ENCODE measurements around the gene SMARCA1. TPM values are rescaled to one million over a fixed set of nuclear protein-coding genes. Genes with fewer than 3 reads are reported as not detected.

Gene SMARCA1
- polyA plus RNA-seq, 3 donors, result 7.7 to 24.0 (median 17.4) TPM

- 67 to 91% (median 85%) methylated on average over 2 of the region's 2 CpGs for WGBS, 3 donors
- H3K27ac ChIP-seq (ENCODE audit: low read depth, low read length), result no peak overlapping the region
Observed at GRCh38 chrX:129490330-129490729, 33.0 kb downstream of the SMARCA1 start.

DNA sequence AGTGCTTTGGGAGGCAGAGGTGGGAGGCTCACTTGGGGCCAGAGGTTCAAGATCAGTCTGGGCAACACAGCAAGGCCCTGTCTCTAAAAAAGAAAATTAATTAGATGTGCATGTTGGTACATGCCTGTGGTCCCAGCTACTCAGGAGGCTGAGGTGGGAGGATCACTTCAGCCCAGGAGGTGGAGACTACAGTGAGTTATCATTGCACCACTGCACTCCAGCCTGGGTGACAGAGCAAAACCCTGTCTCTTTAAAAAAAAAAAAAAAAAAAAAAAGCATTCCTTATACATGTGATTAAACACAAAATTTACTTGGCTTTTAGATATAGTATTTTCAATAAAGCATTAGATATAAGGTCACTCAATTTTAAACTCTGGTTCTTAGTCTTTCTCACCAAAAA, 34.9 kb downstream of the SMARCA1 start:
- no peak overlapping the region for H3K27ac ChIP-seq (ENCODE audit: low read depth, low read length)

GRCh38 chrX:129480889-129481288, 42.4 kb downstream of the SMARCA1 start:
- 85 to 94% (median 94%) methylated on average over 6 of the region's 6 CpGs for WGBS, 3 donors
- no peak overlapping the region for H3K27ac ChIP-seq (ENCODE audit: low read depth, low read length)

DNA sequence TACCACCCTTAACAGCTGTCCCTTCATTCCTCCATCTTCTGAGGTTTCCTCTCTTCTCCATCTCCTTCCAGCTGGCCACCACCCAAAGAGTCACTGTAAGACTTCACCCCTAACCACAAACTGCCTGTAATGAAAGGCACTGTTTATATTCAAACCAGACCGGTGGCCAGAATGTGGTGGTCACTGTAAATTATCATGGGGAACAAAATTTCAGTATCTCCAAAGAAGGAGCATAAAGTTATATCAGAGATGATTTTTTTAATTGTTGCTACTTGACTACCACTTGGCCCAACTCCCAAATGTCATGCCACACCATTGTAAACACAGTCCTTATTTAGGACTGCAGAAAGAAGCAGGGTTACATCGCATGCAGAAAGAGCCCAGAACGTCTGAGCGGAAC, 44.8 kb downstream of the SMARCA1 start:
- no peak overlapping the region for H3K27ac ChIP-seq (ENCODE audit: low read depth, low read length)
- 72 to 87% (median 72%) methylated on average over 4 of the region's 4 CpGs for WGBS, 3 donors

GRCh38 chrX:129472116-129472515, 51.2 kb downstream of the SMARCA1 start:
- WGBS, 3 donors, result 59 to 98% (median 93%) methylated on average over 1 of the region's 1 CpG
- no peak overlapping the region for H3K27ac ChIP-seq (ENCODE audit: low read depth, low read length)

GRCh38 chrX:129462707-129463106, 60.6 kb downstream of the SMARCA1 start:
- WGBS, 3 donors, result 36 to 67% (median 58%) methylated on average over 3 of the region's 3 CpGs
- no peak overlapping the region for H3K27ac ChIP-seq (ENCODE audit: low read depth, low read length)

DNA sequence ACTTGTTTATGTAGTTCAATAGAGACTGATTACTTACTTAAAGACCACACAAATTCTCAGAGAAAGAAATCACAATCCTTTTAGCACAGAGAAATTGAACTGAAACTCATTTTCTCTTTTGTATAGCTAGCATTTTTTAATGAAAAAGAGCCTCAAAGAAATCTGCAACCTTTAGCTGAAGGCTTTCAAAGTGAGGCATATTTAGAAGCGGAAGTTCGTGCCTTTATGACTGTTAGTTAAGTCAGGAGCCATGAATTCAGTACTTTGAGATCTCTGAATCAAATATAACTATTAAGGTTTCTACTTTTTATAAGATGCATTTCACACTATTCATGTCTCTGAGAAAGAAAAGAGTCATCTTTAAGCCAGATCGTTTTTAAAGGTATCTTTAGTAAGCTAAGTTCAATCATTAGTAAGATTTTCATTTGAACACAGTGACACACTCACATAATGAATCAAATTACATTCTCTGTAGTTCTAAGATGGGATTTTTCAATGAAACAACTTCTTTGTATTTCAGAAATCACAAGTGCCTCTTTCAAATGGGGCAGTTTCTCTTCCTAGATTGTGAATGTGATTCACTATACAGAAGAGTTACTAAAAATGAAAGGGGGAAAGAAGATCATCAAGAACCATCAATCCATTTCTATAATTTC, 61.4 kb downstream of the SMARCA1 start:
- H3K27ac ChIP-seq (ENCODE audit: low read depth, low read length), result no peak overlapping the region
- WGBS, 3 donors, result 65 to 94% (median 79%) methylated on average over 3 of the region's 3 CpGs

GRCh38 chrX:129452523-129452922, 70.8 kb downstream of the SMARCA1 start:
- WGBS, 3 donors, result 80 to 94% (median 93%) methylated on average over 6 of the region's 6 CpGs
- H3K27ac ChIP-seq (ENCODE audit: low read depth, low read length), result no peak overlapping the region

- no peak overlapping the region for H3K27ac ChIP-seq (ENCODE audit: low read depth, low read length)
- 67 to 99% (median 95%) methylated on average over 4 of the region's 4 CpGs for WGBS, 3 donors
Observed at GRCh38 chrX:129450123-129450522, 73.2 kb downstream of the SMARCA1 start.

- no peak overlapping the region for H3K27ac ChIP-seq (ENCODE audit: low read depth, low read length)
- WGBS, 3 donors, result 57 to 73% (median 59%) methylated on average over 2 of the region's 2 CpGs
Observed at GRCh38 chrX:129449148-129449547, 74.1 kb downstream of the SMARCA1 start.

- no peak overlapping the region for H3K27ac ChIP-seq (ENCODE audit: low read depth, low read length)
Observed at GRCh38 chrX:129445436-129445835, 77.9 kb downstream of the SMARCA1 start.

GRCh38 chrX:129433945-129434344, 89.3 kb downstream of the SMARCA1 start:
- H3K27ac ChIP-seq (ENCODE audit: low read depth, low read length), result no peak overlapping the region
- WGBS, 3 donors, result 62 to 89% (median 87%) methylated on average over 3 of the region's 3 CpGs

DNA sequence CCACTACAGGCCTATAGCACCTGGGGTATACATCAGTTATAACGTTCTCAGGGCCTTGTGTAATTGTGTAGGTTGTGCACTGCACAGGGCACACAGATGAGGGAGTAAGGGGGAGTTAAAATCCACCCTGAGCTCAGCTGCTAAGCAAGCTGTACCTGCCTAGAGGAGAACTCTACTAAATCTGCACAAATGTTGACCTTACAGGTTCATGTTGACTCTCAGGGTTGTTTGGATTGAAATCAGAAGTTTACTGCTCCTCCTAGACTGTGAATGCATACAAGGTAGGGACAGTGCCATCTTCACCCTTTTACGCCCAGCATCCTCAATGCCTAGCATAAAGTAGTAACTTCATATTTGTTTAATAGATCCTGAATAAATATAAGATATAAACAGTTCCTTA, 89.8 kb downstream of the SMARCA1 start:
- H3K27ac ChIP-seq (ENCODE audit: low read depth, low read length), result no peak overlapping the region
- WGBS, 3 donors, result 69 to 85% (median 76%) methylated on average over 2 of the region's 2 CpGs

DNA sequence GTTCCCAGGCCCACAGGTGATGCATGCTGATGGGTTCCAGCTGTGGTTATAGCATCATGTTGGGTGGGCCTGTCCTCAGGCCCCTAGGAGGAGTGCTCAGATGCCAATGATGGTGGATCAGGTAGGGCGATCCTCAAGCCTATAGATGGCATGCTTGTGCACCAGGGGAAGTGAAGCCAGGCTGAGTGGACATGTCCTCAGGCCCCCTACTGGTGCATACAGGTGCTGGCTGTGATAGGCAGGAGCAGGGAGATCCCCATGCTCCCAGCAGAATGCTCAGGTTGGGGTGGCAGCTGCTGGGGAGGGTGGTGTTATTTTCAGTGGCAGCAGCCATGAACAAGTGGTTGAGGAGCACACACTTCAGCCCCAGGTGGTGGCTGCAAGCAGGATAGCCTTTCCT, 96.0 kb downstream of the SMARCA1 start:
- H3K27ac ChIP-seq (ENCODE audit: low read depth, low read length), result no peak overlapping the region
- 82 to 100% (median 94%) methylated on average over 1 of the region's 1 CpG for WGBS, 3 donors

DNA sequence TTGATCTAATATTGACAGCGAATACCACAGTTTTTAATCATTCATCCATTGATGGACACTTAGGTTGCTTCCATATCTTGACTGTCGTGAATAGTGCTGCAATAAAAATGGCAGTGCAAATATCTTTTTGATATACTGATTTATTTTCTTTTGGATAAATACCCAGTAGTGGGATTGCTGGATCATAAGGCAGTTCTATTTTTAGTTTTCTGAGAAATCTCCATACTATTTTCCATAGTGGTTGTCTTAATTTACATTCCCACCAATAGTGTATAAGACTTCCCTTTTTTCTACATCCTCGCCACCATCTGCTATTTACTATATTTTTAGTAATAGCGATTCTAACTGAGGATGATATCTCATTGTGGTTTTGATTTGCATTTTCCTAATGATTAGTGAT, 100.1 kb downstream of the SMARCA1 start:
- H3K27ac ChIP-seq (ENCODE audit: low read depth, low read length), result no peak overlapping the region
- WGBS, 3 donors, result 73 to 96% (median 93%) methylated on average over 4 of the region's 4 CpGs

DNA sequence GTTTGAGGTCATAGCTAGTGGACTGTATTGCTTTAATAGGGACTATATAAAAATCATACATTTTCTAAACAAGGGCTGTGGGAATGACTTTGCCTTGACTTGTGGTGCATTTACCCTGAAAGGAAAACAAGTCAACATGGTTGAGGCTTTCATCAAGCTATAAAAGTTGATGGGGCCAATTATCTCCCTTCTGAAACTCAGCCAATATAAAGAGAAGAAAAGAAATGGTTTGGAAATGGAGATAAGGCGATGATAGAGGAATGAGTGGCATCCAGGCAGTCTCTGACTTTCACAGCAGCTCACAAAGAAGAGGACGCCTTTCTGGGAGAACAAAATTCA, 118.7 kb downstream of the SMARCA1 start:
- no peak overlapping the region for H3K27ac ChIP-seq (ENCODE audit: low read depth, low read length)
- 58 to 84% (median 65%) methylated on average over 2 of the region's 2 CpGs for WGBS, 3 donors

GRCh38 chrX:129403974-129404669, 119.2 kb downstream of the SMARCA1 start:
- WGBS, 3 donors, result 7 to 55% (median 53%) methylated on average over 2 of the region's 2 CpGs
- H3K27ac ChIP-seq (ENCODE audit: low read depth, low read length), result no peak overlapping the region
